ENCODE measurements around the gene MORN4. TPM values are rescaled to one million over a fixed set of nuclear protein-coding genes. Genes with fewer than 3 reads are reported as not detected.

MORN4 gene
- total and polyA plus RNA-seq, 2 donors (not counting 3 experiments of a cell fraction or from before 2014, with no cell fraction given), result 12.2 to 13.9 TPM

- BruUV-seq (replicated peaks), result no TSS peak
- FAIRE-seq, result no peak
- Histone ChIP-seq H3K9me1 (replicated peaks; ENCODE audit: control insufficient read depth, extremely low read depth, insufficient read depth, low read length) (no peaks in the 10 kb centered on the region), H3K27me3 (ENCODE audit: control insufficient read depth in 2 of 2, insufficient read depth in 2 of 2, low read length in 2 of 2) (no peaks in the 10 kb centered on the region), H3K9me3 (replicated peaks; ENCODE audit: control insufficient read depth, insufficient read depth, low read length) (no peaks in the 10 kb centered on the region), H3K9ac (replicated peaks; ENCODE audit: extremely low read depth, insufficient read depth, low read length) (no peak overlapping the region), H3K4me2 (ENCODE audit: insufficient read depth, low read length) (no peak overlapping the region), H2AFZ (ENCODE audit: low read depth, low read length) (no peak overlapping the region), H3K36me3 (ENCODE audit: control insufficient read depth in 2 of 2, extremely low read depth in 1 of 2, insufficient read depth in 2 of 2, low read length in 2 of 2) (peaks cover 3 to 37% of the 10 kb centered on the region in 2 experiments), H3K79me2 (ENCODE audit: control insufficient read depth, insufficient read depth, low read length) (no peaks in the 10 kb centered on the region), H4K20me1 (replicated peaks; ENCODE audit: control insufficient read depth, extremely low read depth, insufficient read depth, low read length) (no peaks in the 10 kb centered on the region), H3K4me1 (ENCODE audit: control insufficient read depth, extremely low read depth, insufficient read depth, low read length) (peaks cover 14% of the 10 kb centered on the region), H3K27ac (ENCODE audit: insufficient read depth, low read depth, low read length) (no peak overlapping the region), H3K4me3 (replicated peaks in 1 of 3; ENCODE audit: insufficient read depth in 1 of 3, low read depth in 1 of 3, low read length in 3 of 3) (no peak overlapping the region)
- ChIA-PET POLR2A (no interaction called here), CTCF (interaction anchor here (0.6 to 8.2 kb wide), 37 partner anchors 11 to 167 kb away, joined by 3 to 304 read pairs (median 5); partner anchors contain the start of genes C10orf62, HOGA1 and MORN4)
- no peak for DNase-seq (ENCODE audit: low read depth, low spot score)
- intact Hi-C loops (cut with micrococcal nuclease), result loop anchor here (1.0 to 2.0 kb wide), 3 partner anchors 41 to 159 kb away; no protein-coding TSS in a partner anchor
- TF ChIP-seq GATA2 (IDR thresholded peaks at IDR 0.05; ENCODE audit: insufficient read depth, insufficient read length, low read depth, low read length) (no peak), MAX (IDR thresholded peaks at IDR 0.05; ENCODE audit: insufficient read depth, insufficient read length) (no peak), POLR2AphosphoS5 (IDR thresholded peaks at IDR 0.05; ENCODE audit: insufficient read depth, low read depth, low read length) (no peak), EZH2 (IDR thresholded peaks at IDR 0.05; ENCODE audit: borderline replicate concordance, low read depth, low read length, severe bottlenecking) (no peak), MYC (IDR thresholded peaks at IDR 0.05; ENCODE audit: low read depth, low read length) (no peak), JUN (IDR thresholded peaks at IDR 0.05; ENCODE audit: borderline replicate concordance, insufficient read depth, insufficient read length, low read depth) (no peak), POLR2A (IDR thresholded peaks at IDR 0.05; ENCODE audit: low read depth, low read length) (no peak), FOS (IDR thresholded peaks at IDR 0.05; ENCODE audit: borderline replicate concordance, insufficient read depth, low read length) (no peak), CTCF (IDR thresholded peaks at IDR 0.05; ENCODE audit: extremely low read depth in 1 of 2, insufficient read depth in 1 of 2, low read depth in 1 of 2, low read length in 2 of 2) (no peak)
- dilution Hi-C loops (cut with MboI; ENCODE audit: extremely low pct_ligation_motif_present, low sequenced_read_pairs), result no loop called here
Observed at GRCh38 chr10:97571622-97572021, 61.7 kb downstream of the MORN4 start.

Data from endothelial cell of umbilical vein (primary cell).